ENCODE results near the gene TNFRSF4. TPM values are rescaled to one million over a fixed set of nuclear protein-coding genes. Genes with fewer than 3 reads are reported as not detected.

Gene TNFRSF4
- total RNA-seq, 1 donor from 2014 or later, result 0.38 TPM

- DNase-seq (ENCODE audit: low spot score, unreplicated experiment), result no peak
- Mint-ChIP-seq H3K36me3 (ENCODE audit: insufficient read depth) (peaks cover 3% of the 10 kb centered on the region), H3K27me3 (no peaks in the 10 kb centered on the region), H3K9me3 (ENCODE audit: low read depth) (no peaks in the 10 kb centered on the region), H3K27ac (no peak overlapping the region), H3K4me3 (ENCODE audit: low read depth) (no peak overlapping the region), H3K4me1 (ENCODE audit: low read depth) (no peaks in the 10 kb centered on the region)
- TF ChIP-seq CTCF (IDR thresholded peaks at IDR 0.05; ENCODE audit: unreplicated experiment), result no peak
Observed at GRCh38 chr1:1182491-1183220, 31.3 kb downstream of the TNFRSF4 start.

GRCh38 chr1:1181938-1182410, 32.0 kb downstream of the TNFRSF4 start:
- Mint-ChIP-seq H3K27me3 (peaks cover 1% of the 10 kb centered on the region), H3K4me3 (ENCODE audit: low read depth) (no peak overlapping the region), H3K36me3 (ENCODE audit: insufficient read depth) (peaks cover 3% of the 10 kb centered on the region), H3K4me1 (ENCODE audit: low read depth) (no peaks in the 10 kb centered on the region), H3K27ac (no peak overlapping the region), H3K9me3 (ENCODE audit: low read depth) (no peaks in the 10 kb centered on the region)
- TF ChIP-seq CTCF (IDR thresholded peaks at IDR 0.05; ENCODE audit: unreplicated experiment), result no peak
- no peak for DNase-seq (ENCODE audit: low spot score, unreplicated experiment)

GRCh38 chr1:1181129-1181937, 32.6 kb downstream of the TNFRSF4 start:
- H3K27me3 Mint-ChIP-seq, result peaks cover 4% of the 10 kb centered on the region
- no peaks in the 10 kb centered on the region for H3K9me3 Mint-ChIP-seq (ENCODE audit: low read depth)

GRCh38 chr1:1179983-1180861, 33.7 kb downstream of the TNFRSF4 start:
- peaks cover 3% of the 10 kb centered on the region for H3K36me3 Mint-ChIP-seq (ENCODE audit: insufficient read depth)
- no peak for TF ChIP-seq CTCF (IDR thresholded peaks at IDR 0.05; ENCODE audit: unreplicated experiment)
- no peak overlapping the region for H3K27ac Mint-ChIP-seq
- H3K4me1 Mint-ChIP-seq (ENCODE audit: low read depth), result peaks cover 2% of the 10 kb centered on the region
- no peak overlapping the region for H3K4me3 Mint-ChIP-seq (ENCODE audit: low read depth)
- H3K9me3 Mint-ChIP-seq (ENCODE audit: low read depth), result no peaks in the 10 kb centered on the region
- no peak for DNase-seq (ENCODE audit: low spot score, unreplicated experiment)
- peaks cover 4% of the 10 kb centered on the region for H3K27me3 Mint-ChIP-seq

More at GRCh38 chr1:1181129-1181937, 32.6 kb downstream of the TNFRSF4 start:
- no peak for DNase-seq (ENCODE audit: low spot score, unreplicated experiment)
- no peak for TF ChIP-seq CTCF (IDR thresholded peaks at IDR 0.05; ENCODE audit: unreplicated experiment)
- H3K27ac Mint-ChIP-seq, result no peak overlapping the region
- H3K36me3 Mint-ChIP-seq (ENCODE audit: insufficient read depth), result peaks cover 3% of the 10 kb centered on the region
- peaks cover 2% of the 10 kb centered on the region for H3K4me1 Mint-ChIP-seq (ENCODE audit: low read depth)
- H3K4me3 Mint-ChIP-seq (ENCODE audit: low read depth), result no peak overlapping the region

Data from progenitor cell of endocrine pancreas (in vitro differentiated cells).